ENCODE measurements around the gene SPTB.

Gene SPTB

DNA sequence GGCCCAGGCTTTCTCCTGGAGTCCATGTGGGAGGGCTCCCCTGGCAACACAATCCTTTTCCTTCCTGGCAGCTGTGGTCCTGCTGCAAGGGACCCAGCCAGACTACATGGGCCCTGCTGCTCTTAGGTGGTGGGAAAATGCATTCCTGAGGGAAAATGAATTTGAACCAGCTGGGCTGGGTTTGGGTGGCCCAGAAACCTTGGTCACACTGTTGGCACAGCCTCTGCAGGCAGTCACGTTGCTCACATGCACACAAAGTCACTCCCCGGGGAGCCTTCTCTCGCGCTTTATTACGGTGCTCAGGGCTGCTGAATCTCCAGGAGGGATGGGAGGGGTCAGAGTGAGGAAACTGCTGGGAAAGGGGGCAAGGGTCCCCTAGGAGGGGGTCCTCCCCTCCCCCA lies 158.3 kb downstream of the SPTB start:
- TF ChIP-seq, protein P1, sequence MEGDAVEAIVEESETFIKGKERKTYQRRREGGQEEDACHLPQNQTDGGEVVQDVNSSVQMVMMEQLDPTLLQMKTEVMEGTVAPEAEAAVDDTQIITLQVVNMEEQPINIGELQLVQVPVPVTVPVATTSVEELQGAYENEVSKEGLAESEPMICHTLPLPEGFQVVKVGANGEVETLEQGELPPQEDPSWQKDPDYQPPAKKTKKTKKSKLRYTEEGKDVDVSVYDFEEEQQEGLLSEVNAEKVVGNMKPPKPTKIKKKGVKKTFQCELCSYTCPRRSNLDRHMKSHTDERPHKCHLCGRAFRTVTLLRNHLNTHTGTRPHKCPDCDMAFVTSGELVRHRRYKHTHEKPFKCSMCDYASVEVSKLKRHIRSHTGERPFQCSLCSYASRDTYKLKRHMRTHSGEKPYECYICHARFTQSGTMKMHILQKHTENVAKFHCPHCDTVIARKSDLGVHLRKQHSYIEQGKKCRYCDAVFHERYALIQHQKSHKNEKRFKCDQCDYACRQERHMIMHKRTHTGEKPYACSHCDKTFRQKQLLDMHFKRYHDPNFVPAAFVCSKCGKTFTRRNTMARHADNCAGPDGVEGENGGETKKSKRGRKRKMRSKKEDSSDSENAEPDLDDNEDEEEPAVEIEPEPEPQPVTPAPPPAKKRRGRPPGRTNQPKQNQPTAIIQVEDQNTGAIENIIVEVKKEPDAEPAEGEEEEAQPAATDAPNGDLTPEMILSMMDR (IDR thresholded peaks at IDR 0.05; ENCODE audit: low read length, missing control alignments), result no peak
- no peak overlapping the region for H3K4me3 ChIP-seq (replicated peaks; ENCODE audit: low read depth, low read length)
- DNase-seq (ENCODE audit: low read depth), result peak; percentile 53

DNA sequence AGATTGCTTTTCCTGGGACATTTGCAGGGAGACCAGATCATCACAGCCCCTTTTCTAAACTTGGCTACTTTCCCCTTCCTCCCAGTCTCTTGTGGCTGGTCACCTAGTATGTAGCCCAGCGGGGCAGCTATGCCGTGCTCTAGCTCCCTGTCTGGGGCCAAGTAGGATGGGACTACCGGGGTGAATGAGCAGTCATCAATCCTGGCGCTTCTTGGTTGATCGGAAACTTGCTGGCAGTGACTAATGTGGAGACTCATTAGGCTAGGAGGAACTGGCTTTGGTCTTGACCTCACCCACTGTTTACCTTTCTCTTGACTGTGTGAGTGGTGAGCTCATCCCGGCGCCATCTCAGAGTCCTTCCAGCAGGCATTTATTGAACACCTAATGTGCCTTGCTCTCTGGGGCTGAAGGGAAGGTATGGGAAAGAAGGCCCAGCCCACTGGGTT lies 159.6 kb downstream of the SPTB start:
- H3K4me3 ChIP-seq (replicated peaks; ENCODE audit: low read depth, low read length), result no peak overlapping the region
- TF ChIP-seq, protein P1 (IDR thresholded peaks at IDR 0.05; ENCODE audit: low read length, missing control alignments), result no peak
- DNase-seq (ENCODE audit: low read depth), result no peak

DNA sequence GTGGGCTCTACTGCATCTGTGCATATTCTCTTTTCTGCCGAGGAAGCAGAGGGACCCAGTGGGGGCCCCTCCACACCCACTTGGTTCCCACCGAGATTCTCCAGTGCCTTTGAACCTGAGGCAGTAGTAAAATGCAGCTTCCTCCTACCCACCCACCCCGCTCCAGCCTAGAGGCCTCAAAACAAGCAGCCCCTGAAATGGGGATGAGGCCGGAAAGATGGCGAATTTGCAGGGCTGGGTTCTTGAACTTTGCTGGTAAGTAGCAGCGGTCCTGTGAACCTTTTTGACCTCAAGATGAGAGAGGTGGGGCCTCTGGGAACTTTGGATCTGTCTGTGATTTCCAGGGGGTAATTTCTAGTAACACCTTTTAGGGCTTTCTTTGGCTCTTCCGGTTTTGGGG lies 160.1 kb downstream of the SPTB start:
- DNase-seq (ENCODE audit: low read depth), result no peak
- TF ChIP-seq, protein P1 (IDR thresholded peaks at IDR 0.05; ENCODE audit: low read length, missing control alignments), result no peak
- no peak overlapping the region for H3K4me3 ChIP-seq (replicated peaks; ENCODE audit: low read depth, low read length)

DNA sequence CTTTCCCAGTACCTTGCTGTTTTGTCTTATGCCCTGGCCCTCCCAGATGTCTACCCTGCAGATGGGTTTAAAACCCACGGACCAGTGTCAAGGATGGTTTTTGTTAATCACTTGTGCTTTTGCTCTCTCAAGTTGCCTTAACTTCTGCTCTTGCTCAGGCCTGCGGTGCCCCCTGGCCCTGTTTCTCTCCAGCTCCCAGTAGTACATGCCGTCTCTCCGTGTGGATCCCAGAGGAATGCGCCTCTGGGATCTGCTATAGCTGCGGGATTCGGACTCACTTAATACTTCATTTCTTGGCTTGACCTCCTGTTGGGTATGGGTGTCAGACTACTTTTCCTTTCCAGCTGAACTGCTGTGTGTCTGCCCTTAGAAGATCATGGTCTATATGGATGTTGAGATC lies 160.9 kb downstream of the SPTB start:
- TF ChIP-seq, protein P1 (IDR thresholded peaks at IDR 0.05; ENCODE audit: low read length, missing control alignments), result no peak
- H3K4me3 ChIP-seq (replicated peaks; ENCODE audit: low read depth, low read length), result no peak overlapping the region
- DNase-seq (ENCODE audit: low read depth), result no peak

DNA sequence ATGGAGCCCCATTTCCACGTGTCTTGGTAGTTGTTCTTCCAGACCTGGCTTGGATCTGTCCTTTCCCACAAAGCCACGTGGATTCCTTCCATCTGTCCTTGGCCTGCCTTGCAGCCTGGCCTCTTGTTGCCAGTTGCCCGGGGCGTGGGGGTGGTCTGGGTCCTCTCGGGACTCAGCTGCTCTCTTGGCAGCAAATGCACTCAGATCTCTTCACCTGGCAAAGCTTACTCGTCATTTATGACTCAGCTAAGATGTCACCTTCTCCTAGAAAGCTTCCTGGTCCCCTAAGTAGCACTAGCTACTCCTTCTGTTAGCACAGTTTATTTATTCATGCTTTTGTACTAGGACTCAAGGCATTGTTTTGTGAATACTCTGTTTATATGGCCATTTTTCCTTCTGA lies 161.8 kb downstream of the SPTB start:
- DNase-seq (ENCODE audit: low read depth), result no peak
- no peak overlapping the region for H3K4me3 ChIP-seq (replicated peaks; ENCODE audit: low read depth, low read length)
- TF ChIP-seq, protein P1 (IDR thresholded peaks at IDR 0.05; ENCODE audit: low read length, missing control alignments), result no peak

DNA sequence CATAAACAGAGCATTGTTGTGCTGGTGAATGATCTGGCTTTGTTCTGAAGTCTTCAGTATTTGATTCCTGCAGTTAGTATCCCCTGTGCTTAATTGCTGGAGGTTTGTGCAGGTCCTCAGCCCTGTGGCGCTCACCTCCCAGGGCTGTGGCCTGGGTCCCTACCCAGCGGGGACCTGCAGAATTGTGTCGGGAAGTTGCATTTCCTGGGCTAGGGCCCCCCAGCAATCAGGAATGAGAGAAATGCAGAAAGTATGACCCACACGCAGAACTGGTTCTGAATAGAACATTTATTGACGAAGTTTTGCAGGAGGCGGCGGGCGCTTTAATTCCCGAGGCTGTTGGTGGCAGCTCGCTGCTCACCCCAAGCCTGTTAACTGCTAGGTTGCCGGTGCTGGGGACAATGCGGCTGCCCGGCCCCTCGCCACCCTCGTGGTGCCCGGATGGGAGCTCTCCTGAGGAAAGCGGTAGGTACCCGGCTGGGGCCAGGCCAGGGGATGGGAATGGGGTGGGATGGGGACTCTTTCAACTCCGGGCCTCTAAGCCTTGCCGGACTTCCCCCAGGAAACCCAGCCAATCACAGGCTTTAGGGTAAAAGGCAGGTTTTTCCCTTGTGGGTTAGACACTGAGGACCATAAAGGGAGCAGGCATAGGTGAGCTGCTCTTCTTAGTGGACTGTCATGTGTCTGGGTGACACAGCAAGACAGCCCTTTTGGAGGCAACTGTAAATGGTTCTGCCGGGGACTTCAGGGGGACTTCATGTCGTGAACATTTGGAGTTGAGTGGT lies 163.9 kb downstream of the SPTB start:
- no peak overlapping the region for H3K4me3 ChIP-seq (replicated peaks; ENCODE audit: low read depth, low read length)
- DNase-seq (ENCODE audit: low read depth), result no peak
- TF ChIP-seq, protein P1 (IDR thresholded peaks at IDR 0.05; ENCODE audit: low read length, missing control alignments), result no peak

DNA sequence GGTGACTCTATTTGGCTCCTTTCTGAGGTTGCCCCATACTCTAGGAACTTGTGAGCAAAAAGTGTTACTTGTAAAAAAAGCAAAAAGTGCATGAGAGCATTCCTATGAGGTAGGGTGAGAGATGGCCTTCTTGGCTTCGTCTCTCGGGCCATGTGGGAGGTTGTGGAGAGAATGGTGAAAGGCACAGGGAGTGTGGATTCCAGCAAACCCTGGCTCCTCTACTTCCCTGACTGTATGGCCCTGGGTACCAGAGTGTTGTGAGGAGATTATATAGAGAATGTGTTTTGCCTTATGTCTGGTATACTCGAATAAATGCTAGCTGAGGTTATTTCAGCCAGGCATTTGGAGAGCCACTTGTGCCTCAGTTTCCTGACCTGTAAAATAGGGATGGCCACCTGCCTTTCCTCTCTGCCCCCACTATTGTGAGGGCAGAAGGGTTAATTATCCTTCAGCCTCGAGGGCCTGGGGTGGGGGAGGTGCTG lies 164.5 kb downstream of the SPTB start:
- DNase-seq (ENCODE audit: low read depth), result no peak
- H3K4me3 ChIP-seq (replicated peaks; ENCODE audit: low read depth, low read length), result no peak overlapping the region
- TF ChIP-seq, protein P1 (IDR thresholded peaks at IDR 0.05; ENCODE audit: low read length, missing control alignments), result no peak

Data from fibroblast of pulmonary artery (primary cell).